ENCODE data around the gene PPP1R12C.
"Not testable (repeated sequence)": the region's sequence is repeated elsewhere in the genome, so short reads cannot be mapped to it uniquely, and the experiment has no call there.

PPP1R12C gene

DNA sequence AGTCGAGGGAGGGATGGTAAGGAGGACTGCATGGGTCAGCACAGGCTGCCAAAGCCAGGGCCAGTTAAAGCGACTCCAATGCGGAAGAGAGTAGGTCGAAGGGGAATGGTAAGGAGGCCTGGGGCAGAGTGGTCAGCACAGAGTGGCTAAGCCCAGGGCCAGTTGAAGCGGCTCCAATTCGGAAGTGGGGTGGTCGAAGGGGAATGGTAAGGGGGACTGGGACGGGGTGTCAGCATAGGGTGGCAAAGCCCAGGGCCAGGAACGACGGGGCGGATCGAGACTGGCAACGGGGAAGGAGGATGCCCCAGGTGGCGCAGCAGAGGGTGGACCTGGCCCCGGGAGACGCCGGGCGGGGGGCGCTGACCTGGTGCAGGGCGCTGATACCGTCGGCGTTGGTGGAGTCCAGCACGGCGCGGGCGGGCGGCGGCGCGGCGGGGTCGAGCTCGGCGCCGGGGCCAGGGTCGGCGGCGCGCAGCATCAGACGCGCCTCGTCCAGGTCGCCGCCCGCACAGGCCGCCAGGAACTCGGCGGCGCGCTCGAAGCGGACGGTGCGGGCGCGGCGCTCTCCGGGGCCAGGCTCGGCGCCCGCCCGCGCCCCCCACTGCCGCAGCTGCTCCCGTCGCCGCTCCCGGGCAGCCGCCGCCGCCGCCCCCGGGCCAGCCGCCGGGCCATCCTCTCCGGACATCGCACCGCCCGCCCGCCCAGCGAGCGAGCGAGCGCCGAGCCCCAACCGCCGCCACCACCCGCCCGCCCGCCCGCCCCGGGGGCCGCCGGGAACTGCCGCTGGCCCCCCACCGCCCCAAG, at the start of gene PPP1R12C:
Gene PPP1R12C (minus strand): TSS at position 779 of the 804 bp plus-strand sequence. CDS start 94 bp downstream, at position 685.
- no peak for DNase-seq

DNA sequence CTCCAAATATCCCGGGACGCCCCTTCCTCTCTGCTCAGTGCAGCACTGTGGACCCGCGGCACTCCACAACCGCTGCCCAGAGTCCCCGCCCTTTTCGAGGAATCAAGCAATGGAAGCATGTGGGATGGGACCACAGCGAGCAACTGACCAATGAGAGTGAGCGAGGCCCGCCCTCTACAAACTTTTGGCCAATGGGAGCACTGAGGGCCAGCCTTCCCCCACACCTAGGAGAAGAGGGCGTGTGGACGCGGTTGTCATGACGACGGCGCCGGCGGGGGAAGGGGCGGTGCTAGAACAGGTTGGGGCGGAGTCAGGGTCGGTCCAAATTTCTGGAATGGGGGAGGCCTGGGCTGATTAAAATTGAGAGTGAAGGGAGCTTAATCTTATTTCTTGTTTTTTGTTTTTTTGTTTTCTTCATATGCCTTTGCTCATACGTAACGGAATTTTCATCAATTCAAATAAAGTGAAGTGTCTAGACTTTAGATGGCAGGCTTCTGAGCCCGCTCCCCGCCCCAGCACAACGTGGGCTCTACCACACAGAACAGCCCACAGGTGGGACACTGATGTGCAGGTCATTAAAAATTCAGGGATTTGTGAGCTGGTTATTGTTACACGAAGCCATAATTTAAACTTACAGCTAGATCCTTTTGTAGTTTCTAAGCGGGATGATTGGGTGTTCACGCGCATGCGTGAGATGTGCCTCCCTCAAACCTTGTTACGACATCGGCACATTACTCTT, 49.3 kb upstream of the PPP1R12C start, which contains the start of gene DNAAF3:
Gene DNAAF3 (minus strand): TSS at position 84 of the 739 bp plus-strand sequence. CDS start 200 bp downstream, outside the sequence.
- DNase-seq, result peak; percentile 96

GRCh38 chr19:55165952-55166529, 48.6 kb upstream of the PPP1R12C start:
- peak; percentile 26 for DNase-seq

GRCh38 chr19:55161571-55162322, 44.3 kb upstream of the PPP1R12C start:
- no peak for DNase-seq

DNA sequence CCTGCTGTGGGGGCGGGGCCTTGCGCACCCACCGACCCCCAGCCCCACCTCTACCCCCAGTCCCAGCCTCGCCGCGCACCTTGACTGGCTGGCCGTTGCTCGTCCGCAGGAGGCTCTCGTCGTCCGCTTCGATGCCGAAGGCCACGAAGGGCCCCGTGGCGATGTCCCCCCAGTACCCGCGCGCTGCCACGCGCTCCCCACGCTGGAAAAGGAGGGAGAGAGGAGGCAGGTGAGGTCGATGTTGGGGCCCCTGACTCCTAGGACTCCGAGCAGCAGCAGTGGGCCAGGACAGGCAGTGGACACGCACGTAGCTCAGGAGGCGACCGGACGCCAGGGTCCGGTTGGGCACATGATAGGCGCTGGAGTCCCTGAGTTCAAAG, 43.5 kb upstream of the PPP1R12C start:
- no peak for DNase-seq

DNA sequence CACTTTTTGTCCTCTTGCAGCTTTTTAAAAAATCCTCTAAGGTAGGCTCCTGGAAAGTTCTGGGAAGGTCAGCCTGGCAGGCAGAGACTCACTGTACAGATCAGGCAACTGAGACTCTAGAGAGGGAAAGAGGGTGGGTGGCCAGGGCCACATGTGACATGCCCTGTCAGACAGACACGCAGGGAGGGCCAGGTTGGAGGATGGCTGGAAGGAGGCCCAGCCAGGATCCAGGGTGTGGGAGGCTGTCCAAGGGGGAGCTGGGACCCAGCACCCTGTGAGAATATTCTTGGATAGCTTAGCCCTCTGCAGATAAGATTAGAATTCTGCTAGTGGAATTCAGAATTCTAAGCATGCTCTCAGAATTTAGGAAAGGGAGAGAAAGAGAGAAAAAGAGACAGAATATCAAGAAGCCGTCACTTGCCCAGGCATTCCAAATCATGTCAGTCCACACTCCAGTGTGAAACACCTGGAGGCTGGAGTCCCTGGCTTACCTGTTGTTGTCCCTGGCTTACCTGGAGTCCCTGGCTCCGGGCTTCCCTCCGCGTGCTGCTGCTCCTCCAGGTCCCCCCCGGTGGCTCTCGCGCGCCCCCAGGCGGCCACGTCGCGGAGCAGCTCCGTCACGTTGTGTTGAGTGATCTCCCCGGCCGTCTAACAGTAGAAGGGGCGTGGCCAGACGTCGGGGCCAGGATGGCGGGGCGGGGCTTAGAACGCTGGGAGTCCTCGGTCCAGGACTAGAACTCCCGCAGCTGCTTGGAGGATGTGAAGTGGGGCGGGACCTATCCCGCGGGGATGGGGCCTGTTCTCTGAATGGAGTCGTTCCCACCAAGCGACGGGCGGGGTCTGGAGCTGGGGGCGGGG, 42.9 kb upstream of the PPP1R12C start:
- DNase-seq, result peak; percentile 87

DNA sequence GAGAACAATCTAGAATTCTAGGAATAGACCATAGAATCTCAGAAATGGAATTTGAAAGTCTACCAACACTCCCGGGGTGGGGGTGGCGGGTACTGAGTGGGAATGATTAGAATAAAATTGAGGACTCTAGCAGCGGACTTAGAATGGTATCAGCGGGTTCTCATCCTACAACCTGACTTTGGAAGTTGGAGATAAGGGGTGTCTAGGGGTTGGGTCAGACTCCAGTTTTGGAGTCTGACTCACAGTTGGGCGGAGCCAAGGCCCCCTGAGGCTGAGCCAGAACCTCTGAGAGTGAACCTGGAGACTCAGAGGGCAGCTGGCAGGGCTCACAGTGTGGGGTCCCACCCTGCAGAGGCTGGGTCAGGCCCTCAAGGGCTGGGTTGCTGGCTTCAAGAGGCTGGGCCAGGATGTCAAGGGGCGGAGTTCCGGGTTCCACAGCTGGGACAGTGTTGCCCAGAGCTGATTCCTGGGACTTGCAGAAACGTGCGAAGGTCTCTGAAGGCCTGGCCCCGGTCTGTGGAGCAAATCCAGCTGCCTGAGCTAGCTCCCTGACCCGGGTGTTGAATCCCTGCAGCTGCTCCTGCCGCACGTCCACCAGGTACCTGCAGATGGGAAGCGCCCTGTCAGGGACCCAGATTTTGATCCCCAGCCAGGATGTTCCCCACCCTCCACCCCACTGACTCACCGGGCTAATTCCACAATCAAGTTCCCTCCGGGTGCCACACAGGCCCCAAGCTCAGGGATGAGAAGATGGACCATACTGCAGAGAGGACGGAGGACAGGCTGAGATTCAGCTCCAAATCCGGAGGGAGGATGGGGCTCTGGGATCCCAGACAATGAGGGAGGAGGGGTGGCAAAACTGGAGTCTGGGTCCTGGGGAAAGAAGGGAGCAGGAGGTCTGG, 41.7 kb upstream of the PPP1R12C start:
- DNase-seq, result peak; percentile 49

DNA sequence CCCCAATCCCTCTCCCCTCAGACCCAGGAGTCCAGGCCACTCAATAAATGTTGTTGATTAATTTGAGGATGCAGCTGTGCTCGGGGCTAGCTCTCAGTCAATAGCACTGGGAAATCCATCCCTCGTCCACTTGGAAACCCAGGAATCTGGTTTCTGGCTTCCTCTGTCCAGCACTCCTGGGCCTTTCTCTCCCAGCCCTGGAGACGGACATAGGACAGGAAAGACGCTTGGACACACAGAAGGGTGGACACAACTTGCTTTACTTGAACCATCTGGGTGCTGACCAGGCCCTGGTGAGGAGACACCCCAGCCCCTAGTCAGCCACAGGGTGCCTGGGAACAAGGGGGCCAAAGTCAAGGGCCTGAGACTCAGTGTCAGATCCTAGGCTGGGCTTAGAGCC, 41.0 kb upstream of the PPP1R12C start:
- DNase-seq, result no peak

DNA sequence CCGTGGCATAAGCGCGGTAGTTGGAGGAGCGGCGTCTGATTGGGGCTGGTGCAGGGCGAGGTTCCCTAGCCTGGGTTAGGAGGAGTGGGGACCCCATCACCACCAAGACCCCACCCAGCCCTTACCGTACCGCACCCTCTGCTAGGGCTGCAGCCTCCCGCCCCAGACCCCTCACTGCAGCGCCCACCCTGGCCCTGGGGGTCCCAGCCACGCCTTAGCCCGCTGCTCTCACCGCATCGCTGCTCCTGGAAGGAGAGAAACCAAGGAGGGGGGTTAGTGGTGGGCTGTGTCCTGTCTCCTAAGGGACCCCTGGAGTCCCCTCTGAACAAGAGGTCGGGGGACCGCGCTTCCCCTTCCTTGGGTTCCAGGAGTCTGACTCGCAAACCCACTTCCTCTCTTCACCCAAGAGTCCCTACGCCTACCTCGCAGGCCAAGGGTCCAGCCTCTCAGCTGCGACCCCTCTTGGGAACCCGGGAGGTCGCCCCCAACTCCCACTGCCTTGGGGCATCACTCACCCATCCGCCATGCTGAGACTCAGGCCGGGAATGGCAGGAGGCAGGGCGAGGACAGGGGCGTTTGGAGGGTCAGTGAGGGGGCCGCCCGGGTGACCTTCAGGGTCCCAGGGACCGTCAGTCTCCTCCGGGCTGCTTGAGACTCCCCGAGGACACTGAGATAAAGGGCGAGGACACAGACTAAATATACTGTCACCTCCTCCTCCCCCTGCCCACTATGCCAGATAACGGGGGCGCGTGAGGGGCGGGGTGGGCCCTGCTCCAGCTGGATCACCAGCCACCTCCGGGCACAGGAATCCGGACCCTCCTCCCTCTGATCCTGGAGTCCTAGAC, 39.8 kb upstream of the PPP1R12C start, which contains the start of gene TNNI3:
Gene TNNI3 (minus strand): TSS at position 669 of the 845 bp plus-strand sequence. CDS start 143 bp downstream, at position 526.
- no peak for DNase-seq

DNA sequence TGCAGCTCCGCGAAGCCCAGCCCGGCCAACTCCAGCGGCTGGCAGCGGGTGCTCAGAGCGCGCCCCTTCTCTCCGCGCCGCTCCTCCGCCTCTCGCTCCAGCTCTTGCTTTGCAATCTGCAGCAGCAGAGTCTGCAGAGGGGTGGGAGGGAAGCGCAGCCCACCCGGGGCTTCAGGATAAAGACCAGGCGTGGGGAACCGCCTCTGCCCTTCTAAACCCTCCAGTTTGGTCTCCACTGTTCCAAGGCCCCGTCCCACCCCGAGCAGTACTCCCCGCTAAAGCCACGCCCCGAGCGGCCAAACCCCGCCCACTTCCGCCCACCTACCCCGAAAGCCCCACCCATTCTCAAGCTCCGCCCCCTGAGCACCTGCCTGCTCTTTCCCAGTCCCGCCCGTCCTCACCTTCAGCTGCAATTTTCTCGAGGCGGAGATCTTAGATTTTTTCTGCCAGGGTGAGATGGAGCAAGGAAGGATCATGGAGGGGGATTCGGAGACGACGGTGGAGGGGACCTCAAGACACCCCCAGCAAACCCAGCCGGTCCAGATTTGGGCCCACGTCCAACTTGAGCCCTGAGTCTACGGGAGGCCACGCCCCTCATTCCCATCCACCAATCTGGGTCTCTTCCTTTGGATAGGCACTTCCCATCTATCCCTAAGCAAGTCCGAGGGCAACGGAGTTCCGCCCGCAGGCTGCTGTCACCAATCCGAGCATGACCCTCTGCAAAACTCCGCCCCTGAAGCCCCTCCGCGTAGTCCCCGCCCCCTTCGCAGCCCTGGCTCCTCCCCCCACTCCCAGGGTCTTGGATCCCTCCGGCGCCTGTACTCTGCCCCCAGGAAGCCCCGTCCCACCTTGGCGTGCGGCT, 39.0 kb upstream of the PPP1R12C start:
- DNase-seq, result peak; percentile 46

- DNase-seq, result not testable (repeated sequence)
Observed at GRCh38 chr19:55155784-55156183, 38.3 kb upstream of the PPP1R12C start.

- no peak for DNase-seq
Observed at GRCh38 chr19:55153652-55154264, 36.3 kb upstream of the PPP1R12C start.

DNA sequence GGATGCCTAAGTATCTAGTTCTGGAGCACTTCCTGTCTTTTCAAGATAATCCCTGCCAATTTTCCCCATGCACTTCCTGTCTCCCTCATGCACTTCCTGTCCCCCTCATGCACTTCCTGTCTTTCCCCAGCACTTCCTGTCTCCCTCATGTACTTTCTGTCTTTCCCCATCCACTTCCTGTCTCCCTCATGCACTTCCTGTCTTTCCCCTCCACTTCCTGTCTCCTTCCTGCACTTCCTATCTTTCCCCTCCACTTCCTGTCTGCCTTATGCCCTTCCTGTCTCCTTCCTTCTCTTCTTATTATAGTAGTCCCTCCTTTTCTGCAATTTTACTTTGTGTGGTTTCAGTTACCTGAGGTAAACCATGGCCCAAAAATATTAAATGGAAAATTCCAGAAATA, 34.6 kb upstream of the PPP1R12C start:
- DNase-seq, result peak; percentile 44

- no peak for DNase-seq
Observed at GRCh38 chr19:55149078-55150003, 31.9 kb upstream of the PPP1R12C start, which contains the start of gene TNNT1. Gene TNNT1 (minus strand): TSS chr19:55149206. CDS start chr19:55147157, 2,049 bp downstream.

DNA sequence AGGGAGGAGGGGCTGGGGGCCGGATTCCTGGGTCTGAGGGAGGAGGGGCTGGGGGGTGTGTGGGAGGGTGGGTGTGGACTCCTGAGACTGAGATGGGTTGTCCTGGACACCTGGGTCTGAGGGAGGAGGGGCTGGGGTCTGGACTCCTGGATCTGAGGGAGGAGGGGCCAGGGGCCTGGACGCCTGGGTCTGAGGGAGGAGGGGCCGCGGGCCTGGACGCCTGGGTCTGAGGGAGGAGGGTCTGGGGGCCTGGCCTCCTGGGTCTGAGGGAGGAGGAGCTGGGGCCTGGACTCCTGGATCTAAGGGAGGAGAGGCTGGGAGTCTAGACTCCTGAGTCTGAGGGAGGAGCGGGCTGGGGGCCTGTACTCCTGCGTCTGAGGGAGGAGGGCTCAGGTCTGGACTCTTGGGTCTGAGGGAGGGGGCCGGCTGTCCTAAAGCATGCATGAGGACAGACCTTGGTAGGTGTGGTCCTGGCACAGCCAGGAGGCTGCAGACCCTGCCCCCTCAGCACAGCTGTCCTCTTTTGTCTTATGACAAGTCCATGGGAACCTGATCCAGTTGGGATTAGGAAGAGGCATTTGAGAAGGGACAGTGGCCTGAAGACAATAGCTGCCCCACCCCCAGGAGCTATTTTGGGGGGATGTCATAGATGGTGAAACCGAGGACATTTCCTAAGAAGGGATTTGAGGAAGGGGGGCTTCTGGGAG, 30.3 kb upstream of the PPP1R12C start:
- DNase-seq, result no peak

- peak; percentile 16 for DNase-seq
Observed at GRCh38 chr19:55146705-55147273, 29.4 kb upstream of the PPP1R12C start.
